SK-N-MC (cell line): Measurements from ENCODE around the gene MLF2.

ENCODE experiments used
- DNase-seq: peaks from one replicate; pipeline ENCODE4 v3.0.0-alpha.2; 2011; ENCODE audit warnings: low read depth, low spot score
- H3K27ac ChIP-seq: fragments of 200-600 bp; sonication (generic); 2 replicates; pipeline ENCODE4 v1.5.1; 2016; ENCODE audit warnings: mixed run types
- H3K36me3 ChIP-seq: fragments of 200-600 bp; sonication (generic); 2 replicates; pipeline ENCODE4 v1.6.1; 2017; ENCODE audit warnings: antibody characterized with exemption, low read length, mixed read lengths; ENCODE audit not compliant: insufficient read depth
- H3K4me3 ChIP-seq: fragments of 200-600 bp; sonication (generic); 2 replicates; pipeline ENCODE4 v1.5.1; 2016
- H3K9ac ChIP-seq: fragments of 200-600 bp; sonication (generic); 2 replicates; pipeline ENCODE4 v1.8.0; 2017; ENCODE audit warnings: mixed run types, mixed read lengths; ENCODE audit not compliant: insufficient read length
- H3K9me3 ChIP-seq: fragments of 200-600 bp; sonication (generic); 2 replicates; pipeline ENCODE4 v1.6.1; 2017; ENCODE audit warnings: low read depth, mild to moderate bottlenecking, antibody characterized with exemption, low read length, moderate library complexity, mixed read lengths
- EZH2 ChIP-seq: fragments of 200-600 bp; sonication (generic); IDR thresholded peaks from one replicate; pipeline ENCODE4 v1.6.1; 2017; ENCODE audit warnings: antibody characterized with exemption
- FOXP2 ChIP-seq: optimal IDR thresholded peaks from 2 replicates; pipeline ENCODE3; 2011; ENCODE audit warnings: mild to moderate bottlenecking, moderate library complexity; ENCODE audit not compliant: insufficient read depth; ENCODE audit errors: extremely low read length, control extremely low read depth
- POLR2AphosphoS5 ChIP-seq: IDR thresholded peaks from 2 replicates; pipeline ENCODE4 v1.6.1; 2012; ENCODE audit warnings: mild to moderate bottlenecking, low read depth, low read length, borderline replicate concordance

Gene MLF2

DNA sequence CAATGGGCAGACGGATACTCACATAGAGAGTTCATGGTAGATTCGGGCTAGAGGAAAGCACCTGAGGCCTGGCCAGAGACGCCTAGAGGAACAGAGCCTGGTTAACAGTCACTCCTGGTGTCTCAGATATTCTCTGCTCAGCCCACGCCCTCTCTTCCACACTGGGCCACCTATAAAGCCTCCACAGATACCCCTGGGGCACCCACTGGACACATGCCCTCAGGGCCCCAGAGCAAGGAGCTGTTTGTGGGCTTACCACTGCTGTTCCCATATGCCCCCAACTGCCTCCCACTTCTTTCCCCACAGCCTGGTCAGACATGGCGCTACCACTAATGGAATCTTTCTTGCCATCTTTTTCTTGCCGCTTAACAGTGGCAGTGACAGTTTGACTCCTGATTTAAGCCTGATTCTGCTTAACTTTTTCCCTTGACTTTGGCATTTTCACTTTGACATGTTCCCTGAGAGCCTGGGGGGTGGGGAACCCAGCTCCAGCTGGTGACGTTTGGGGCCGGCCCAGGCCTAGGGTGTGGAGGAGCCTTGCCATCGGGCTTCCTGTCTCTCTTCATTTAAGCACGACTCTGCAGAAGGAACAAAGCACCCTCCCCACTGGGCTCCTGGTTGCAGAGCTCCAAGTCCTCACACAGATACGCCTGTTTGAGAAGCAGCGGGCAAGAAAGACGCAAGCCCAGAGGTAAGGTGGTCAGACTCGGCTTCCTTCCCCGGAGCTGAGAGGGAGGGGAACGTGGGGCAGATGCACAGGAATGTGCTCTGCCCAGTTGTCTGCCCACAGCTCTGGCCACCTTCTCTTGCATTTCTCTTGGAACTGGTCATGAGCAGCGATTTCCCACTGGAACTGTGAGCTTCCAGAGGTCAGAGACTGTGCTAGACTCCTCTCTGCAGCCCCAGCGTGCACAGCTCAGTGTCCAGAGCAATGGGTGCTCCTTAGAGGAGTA, 36.3 kb upstream of the MLF2 start, which contains the start of gene CD4:
Gene CD4, plus strand, starts transcription at position 557 of the 953 bp plus-strand sequence. CDS start 10,611 bp downstream, outside the sequence.
- DNase-seq = no peak
- no peak within 1 kb of the TSS for H3K9ac ChIP-seq
- H3K9me3 ChIP-seq = no peaks in the 10 kb centered on the region
- H3K4me3 ChIP-seq = no peak within 1 kb of the TSS
- no peak within 1 kb of the TSS for H3K27ac ChIP-seq
- H3K36me3 ChIP-seq = no peaks in the 10 kb centered on the region
- TF ChIP-seq EZH2 (no peak), FOXP2 (no peak)

DNA sequence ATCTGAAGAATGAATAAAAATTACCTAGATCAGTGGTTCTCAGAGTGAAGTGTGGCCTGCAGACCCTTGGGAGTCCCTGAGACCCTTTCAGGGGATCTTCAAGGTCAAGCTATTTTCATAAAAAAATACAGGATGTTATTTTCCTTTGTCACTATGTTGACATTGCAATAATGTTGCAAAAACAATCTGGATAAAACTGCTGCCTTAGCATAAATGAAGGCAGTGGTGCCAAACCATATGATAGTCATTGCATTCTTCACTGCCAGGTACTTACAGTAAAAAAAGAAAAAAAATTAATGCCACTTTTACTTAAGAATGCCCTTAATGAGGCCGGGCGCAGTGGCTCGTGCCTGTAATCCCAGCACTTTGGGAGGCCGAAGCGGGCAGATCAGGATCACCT, 34.4 kb upstream of the MLF2 start:
- no peaks in the 10 kb centered on the region for H3K36me3 ChIP-seq
- no peak overlapping the region for H3K4me3 ChIP-seq
- TF ChIP-seq EZH2 = no peak
- no peak for TF ChIP-seq FOXP2
- no peak for TF ChIP-seq POLR2AphosphoS5
- no peak for DNase-seq
- H3K9ac ChIP-seq = no peak overlapping the region
- no peak overlapping the region for H3K27ac ChIP-seq
- H3K9me3 ChIP-seq = no peaks in the 10 kb centered on the region

DNA sequence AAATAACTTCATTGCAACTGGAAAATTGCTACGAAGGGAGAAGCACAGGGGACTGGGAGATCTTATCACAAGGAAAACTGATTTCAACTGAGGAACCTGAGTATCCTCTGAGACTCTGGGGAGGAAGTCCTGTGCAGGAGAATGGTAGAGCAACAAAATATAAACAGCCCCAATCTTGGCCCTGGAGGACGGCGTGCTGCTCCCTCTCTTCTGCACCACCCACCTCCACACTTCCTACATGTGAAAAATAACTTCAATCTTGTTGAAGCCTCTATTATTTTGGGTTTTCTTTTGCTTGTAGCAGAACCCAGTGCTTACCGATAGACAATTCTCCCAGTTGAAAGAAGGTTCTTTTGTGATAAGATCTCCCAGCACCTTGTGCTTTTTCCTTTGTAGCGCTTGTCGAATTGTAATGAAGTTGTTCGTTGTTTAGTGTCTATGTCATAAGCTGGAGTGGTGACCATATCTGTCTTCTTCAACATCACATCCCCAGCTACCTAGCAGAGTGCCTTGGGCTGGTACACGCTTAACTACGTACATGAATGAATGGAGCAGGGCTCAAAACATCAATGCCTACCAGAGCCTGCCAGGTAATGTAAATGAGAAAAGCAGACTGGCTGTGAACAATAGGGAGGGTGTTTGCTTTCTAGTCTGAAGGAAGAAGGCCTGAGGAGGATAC, 33.6 kb upstream of the MLF2 start:
- H3K36me3 ChIP-seq = no peaks in the 10 kb centered on the region
- no peak overlapping the region for H3K27ac ChIP-seq
- H3K9me3 ChIP-seq = no peaks in the 10 kb centered on the region
- TF ChIP-seq EZH2 (no peak), FOXP2 (no peak), POLR2AphosphoS5 (no peak)
- H3K9ac ChIP-seq = no peak overlapping the region
- no peak for DNase-seq
- no peak overlapping the region for H3K4me3 ChIP-seq

DNA sequence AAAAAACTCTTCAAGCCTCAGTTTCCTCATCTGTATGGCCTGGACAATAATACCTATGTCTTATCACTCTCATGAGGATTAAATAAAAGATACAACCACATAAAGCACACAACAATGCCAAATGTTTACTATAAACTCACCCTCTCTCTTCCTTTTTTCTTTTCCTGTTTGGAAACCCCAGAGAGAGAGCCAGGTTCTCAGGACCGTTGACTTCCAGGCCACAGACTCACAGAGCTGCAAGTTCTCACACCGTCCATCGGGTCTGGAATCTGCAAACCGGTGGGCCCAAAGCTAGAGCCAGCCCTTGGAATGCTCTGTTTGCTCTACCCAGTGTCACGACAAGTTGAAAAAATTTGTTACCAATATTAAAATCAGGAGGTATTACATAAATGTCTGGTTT, 31.8 kb upstream of the MLF2 start:
- H3K36me3 ChIP-seq = no peaks in the 10 kb centered on the region
- H3K4me3 ChIP-seq = no peak overlapping the region
- H3K27ac ChIP-seq = no peak overlapping the region
- no peak for DNase-seq
- no peak for TF ChIP-seq FOXP2
- TF ChIP-seq EZH2 = no peak
- TF ChIP-seq POLR2AphosphoS5 = no peak
- H3K9me3 ChIP-seq = no peaks in the 10 kb centered on the region
- no peak overlapping the region for H3K9ac ChIP-seq

DNA sequence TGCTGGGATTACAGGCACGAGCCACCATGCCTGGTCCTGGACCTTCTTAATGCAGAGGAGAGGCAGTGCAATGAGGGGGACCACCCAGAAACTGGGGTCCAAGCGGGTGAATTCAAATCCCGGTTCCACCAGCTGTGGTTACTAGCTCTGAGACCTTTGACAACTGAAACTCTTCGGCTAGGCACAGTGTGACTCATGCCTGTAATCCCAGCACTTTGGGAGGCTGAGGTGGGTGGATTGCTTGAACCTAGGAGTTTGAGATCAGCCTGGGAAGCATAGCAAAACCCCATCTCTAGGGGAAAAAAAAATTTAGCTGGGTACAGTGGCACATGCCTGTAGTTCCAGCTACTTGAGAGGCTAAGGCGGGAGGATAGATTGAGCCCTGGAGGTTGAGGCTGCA, 31.4 kb upstream of the MLF2 start:
- Histone ChIP-seq H3K9ac (no peak overlapping the region), H3K4me3 (no peak overlapping the region), H3K27ac (no peak overlapping the region), H3K36me3 (no peaks in the 10 kb centered on the region), H3K9me3 (no peaks in the 10 kb centered on the region)
- TF ChIP-seq EZH2 (no peak), POLR2AphosphoS5 (no peak), FOXP2 (no peak)
- DNase-seq = no peak

DNA sequence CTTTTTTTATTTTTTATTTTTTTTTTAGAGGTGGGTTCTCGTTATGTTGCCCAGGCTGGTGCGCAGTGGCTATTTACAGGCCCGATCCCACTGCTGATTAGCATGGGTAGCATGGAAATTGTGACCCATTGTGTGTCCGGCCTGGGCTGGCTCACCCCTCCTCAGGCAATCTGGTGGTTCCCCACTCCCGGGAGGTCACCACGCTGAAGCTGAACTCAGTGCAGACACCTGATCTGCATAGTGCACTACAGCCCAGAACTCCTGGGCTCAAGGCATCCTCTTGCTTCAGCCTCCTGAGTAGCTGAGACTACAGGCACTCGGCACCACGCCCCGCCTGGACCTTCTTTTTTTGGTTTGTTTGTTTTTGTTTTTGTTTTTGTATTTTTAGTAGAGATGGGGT, 30.9 kb upstream of the MLF2 start:
- Histone ChIP-seq H3K4me3 (no peak overlapping the region), H3K9ac (no peak overlapping the region), H3K9me3 (no peaks in the 10 kb centered on the region), H3K27ac (no peak overlapping the region), H3K36me3 (no peaks in the 10 kb centered on the region)
- TF ChIP-seq EZH2 (no peak), POLR2AphosphoS5 (no peak), FOXP2 (no peak)
- no peak for DNase-seq

DNA sequence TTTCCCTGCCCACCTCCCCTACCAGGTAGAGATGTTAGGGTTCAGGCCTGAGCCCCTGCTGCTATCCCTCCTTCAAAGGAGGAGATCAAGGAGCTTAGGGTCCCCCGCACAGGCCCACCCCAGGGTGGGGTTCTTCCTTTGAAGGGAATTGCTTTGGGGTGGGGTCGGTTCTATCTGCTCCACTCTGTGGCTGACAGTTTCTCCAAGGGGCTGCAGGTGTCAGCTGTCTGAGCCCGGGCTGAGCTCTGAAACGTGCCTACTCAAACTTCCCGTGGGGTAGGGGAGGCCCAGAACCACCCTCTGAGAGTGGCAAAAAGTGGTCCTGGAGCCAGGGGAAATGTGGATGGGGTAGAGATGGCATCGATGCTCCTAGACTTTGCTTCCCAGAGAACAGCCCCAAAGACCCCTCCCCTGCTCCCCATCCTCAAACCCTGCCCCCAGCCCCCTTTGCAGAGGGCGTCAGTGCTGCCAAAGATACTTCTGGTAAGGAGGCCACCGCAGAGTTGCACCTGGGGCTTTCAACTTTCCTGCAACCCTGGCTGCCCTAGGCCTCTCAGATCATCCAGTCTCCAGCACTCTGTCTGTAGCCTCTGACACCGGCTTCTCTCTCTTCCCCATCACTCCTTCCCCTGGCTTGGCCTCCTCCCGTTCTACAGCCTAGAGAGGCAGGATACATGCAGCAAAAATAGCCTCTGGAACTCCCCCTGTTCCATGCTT, 30.1 kb upstream of the MLF2 start:
- no peaks in the 10 kb centered on the region for H3K36me3 ChIP-seq
- no peak overlapping the region for H3K4me3 ChIP-seq
- H3K9ac ChIP-seq = no peak overlapping the region
- TF ChIP-seq FOXP2 (no peak), POLR2AphosphoS5 (no peak), EZH2 (no peak)
- H3K27ac ChIP-seq = no peak overlapping the region
- no peaks in the 10 kb centered on the region for H3K9me3 ChIP-seq
- no peak for DNase-seq

DNA sequence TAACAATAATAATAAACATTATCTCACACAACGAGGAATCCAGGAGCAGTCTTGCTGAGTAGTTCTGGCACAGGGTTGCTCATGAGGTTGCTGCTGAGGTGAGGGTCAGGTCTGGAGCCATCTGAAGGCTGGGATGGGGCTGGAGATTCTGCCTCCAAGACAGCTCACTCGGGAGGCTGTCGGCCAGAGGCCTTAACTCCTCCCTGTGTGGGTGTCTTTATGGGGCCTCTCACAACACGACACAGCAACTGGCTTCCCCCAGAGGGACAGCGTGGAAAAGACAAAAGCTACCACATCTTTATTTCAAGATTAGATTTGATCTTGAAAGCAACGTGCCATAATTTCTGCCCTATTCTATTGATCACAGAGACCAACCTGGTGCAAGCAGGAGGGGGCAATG, 29.2 kb upstream of the MLF2 start:
- no peak overlapping the region for H3K9ac ChIP-seq
- no peak overlapping the region for H3K4me3 ChIP-seq
- DNase-seq = no peak
- H3K9me3 ChIP-seq = no peaks in the 10 kb centered on the region
- no peak overlapping the region for H3K27ac ChIP-seq
- no peaks in the 10 kb centered on the region for H3K36me3 ChIP-seq
- TF ChIP-seq POLR2AphosphoS5 = no peak
- no peak for TF ChIP-seq FOXP2
- TF ChIP-seq EZH2 = no peak
